Colonic mucosa (tissue), 4 donors: Measurements from ENCODE around the gene SFMBT1. TPM values are rescaled to one million over a fixed set of nuclear protein-coding genes. Genes with fewer than 3 reads are reported as not detected.

Source experiments
- DNase-seq: peaks from one replicate; pipeline ENCODE4 v3.0.0-alpha.2; 2020
- H3K27ac ChIP-seq: fragments of 200-600 bp; one replicate; pipeline ENCODE4 v1.8.0; 2021
- H3K27me3 ChIP-seq: fragments of 200-600 bp; one replicate; pipeline ENCODE4 v1.8.0; 2021
- H3K36me3 ChIP-seq: fragments of 200-600 bp; one replicate; pipeline ENCODE4 v1.8.0; 2021
- H3K4me1 ChIP-seq: fragments of 200-600 bp; one replicate; pipeline ENCODE4 v1.8.0; 2021; ENCODE audit warnings: mild to moderate bottlenecking
- H3K4me3 ChIP-seq: fragments of 200-600 bp; one replicate; pipeline ENCODE4 v1.8.0; 2021
- H3K9ac ChIP-seq, 2 donors: one replicate each; pipeline ENCODE4 v1.7.0; 2013; ENCODE audit warnings: control low read depth in 2 of 2, low read depth in 2 of 2, low read length in 2 of 2
- H3K9me3 ChIP-seq: fragments of 200-600 bp; one replicate; pipeline ENCODE4 v1.8.0; 2021
- CTCF ChIP-seq: fragments of 200-600 bp; IDR thresholded peaks from one replicate; pipeline ENCODE4 v1.8.0; 2022; ENCODE audit warnings: antibody characterized with exemption, mild to moderate bottlenecking
- intact Hi-C: fragments of 100-400 bp; cut with DNase I; formaldehyde crosslinking; loops from one replicate; pipeline ENCODE4 v1.14.1; 2022
- total RNA-seq, 2 donors: library from RNA; stranded (reverse); fragmentation: NEBNext Ultra II Directional in 1 of 2; extraction: Animal tissue kit (Norgen Biotek cat#: 25700) in 1 of 2; gene quantifications; one replicate each; pipeline ENCODE4 v1.2.1, GENCODE V29; 2021
- donor health status: healthy.
- donor health status: DM: no; HTN: no; CAD: no.
- donor health status: DM: no; HTN: no; CAD: no.

The SFMBT1 gene
- total RNA-seq, 2 donors from 2014 or later, result 19.4 to 30.8 TPM

GRCh38 chr3:53073553-53074365, 27.9 kb upstream of the SFMBT1 start:
- no peak overlapping the region for H3K27ac ChIP-seq
- H3K4me1 ChIP-seq, result peaks cover 4% of the 10 kb centered on the region
- H3K9me3 ChIP-seq, result no peaks in the 10 kb centered on the region
- peak overlapping the region; percentile 80 for H3K4me3 ChIP-seq
- no peak for DNase-seq
- TF ChIP-seq CTCF, result no peak
- intact Hi-C loops, result loop anchor here (10.0 kb wide), 2 partner anchors 219 to 329 kb away; no protein-coding TSS in a partner anchor
- no peaks in the 10 kb centered on the region for H3K27me3 ChIP-seq
- H3K36me3 ChIP-seq, result no peaks in the 10 kb centered on the region
- H3K9ac ChIP-seq, result peak overlapping the region in 1 of 2 donors; percentile 87

GRCh38 chr3:53072653-53073552, 27.0 kb upstream of the SFMBT1 start:
- TF ChIP-seq CTCF, result peak; percentile 92
- DNase-seq, result peak; percentile 93
- Histone ChIP-seq H3K9me3 (no peaks in the 10 kb centered on the region), H3K9ac (peak overlapping the region; percentile 72 to 87), H3K4me3 (peak overlapping the region; percentile 80), H3K27me3 (no peaks in the 10 kb centered on the region), H3K36me3 (no peaks in the 10 kb centered on the region), H3K27ac (peak overlapping the region; percentile 50), H3K4me1 (peaks cover 4% of the 10 kb centered on the region)
- intact Hi-C loops, result loop anchor here (10.0 kb wide), 2 partner anchors 218 to 328 kb away; no protein-coding TSS in a partner anchor

- Histone ChIP-seq H3K36me3 (no peaks in the 10 kb centered on the region), H3K9me3 (no peaks in the 10 kb centered on the region), H3K27ac (no peak overlapping the region), H3K4me1 (peaks cover 11% of the 10 kb centered on the region), H3K27me3 (no peaks in the 10 kb centered on the region), H3K9ac (peak overlapping the region in 1 of 2 donors; percentile 46), H3K4me3 (no peak overlapping the region)
- no peak for TF ChIP-seq CTCF
- no peak for DNase-seq
- intact Hi-C loops, result loop anchor here (10.0 kb wide), 2 partner anchors 217 to 327 kb away; no protein-coding TSS in a partner anchor
Measured at GRCh38 chr3:53071882-53072431, 26.1 kb upstream of the SFMBT1 start.

DNA sequence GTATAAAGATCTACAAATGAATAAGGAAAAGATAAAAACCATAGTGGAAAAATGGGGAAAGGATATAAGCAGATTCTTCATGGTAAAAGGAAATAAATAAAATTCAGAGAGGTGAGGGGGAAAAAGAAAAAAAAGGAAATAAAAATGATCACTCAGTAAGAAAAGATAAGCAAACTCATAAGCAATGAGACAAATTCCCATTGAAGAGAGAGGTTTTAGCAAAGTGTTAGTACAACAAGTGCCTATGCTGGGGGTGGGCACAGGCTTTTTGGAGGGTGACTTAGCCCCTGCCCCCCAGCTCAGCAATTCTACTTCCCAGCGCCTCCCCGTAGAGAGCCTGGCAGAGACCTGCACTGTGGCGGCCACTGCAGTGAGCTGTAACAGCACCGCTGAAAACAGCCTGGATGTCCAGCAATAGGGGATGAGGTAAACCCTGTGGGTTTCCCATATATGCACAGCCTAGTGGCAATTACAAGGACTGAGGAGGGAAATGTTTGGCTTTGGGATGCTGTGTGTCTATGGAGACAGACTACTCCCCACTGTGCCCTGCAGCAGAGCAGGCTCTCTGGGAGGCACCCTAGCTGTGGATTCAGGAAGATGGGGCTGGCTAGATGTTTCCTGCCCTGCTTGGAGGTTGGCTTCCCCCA, 23.7 kb upstream of the SFMBT1 start:
- no peak for TF ChIP-seq CTCF
- Histone ChIP-seq H3K9me3 (no peaks in the 10 kb centered on the region), H3K4me3 (no peak overlapping the region), H3K27ac (no peak overlapping the region), H3K27me3 (no peaks in the 10 kb centered on the region), H3K4me1 (peaks cover 11% of the 10 kb centered on the region), H3K36me3 (no peaks in the 10 kb centered on the region), H3K9ac (no peak overlapping the region)
- intact Hi-C loops, result loop anchor here (10.0 kb wide), 2 partner anchors 215 to 325 kb away; no protein-coding TSS in a partner anchor
- no peak for DNase-seq

- no peak overlapping the region for H3K9ac ChIP-seq
- no peaks in the 10 kb centered on the region for H3K36me3 ChIP-seq
- H3K4me1 ChIP-seq, result peaks cover 11% of the 10 kb centered on the region
- no peaks in the 10 kb centered on the region for H3K9me3 ChIP-seq
- no peak overlapping the region for H3K4me3 ChIP-seq
- no peak for DNase-seq
- no peaks in the 10 kb centered on the region for H3K27me3 ChIP-seq
- intact Hi-C loops, result no loop called here
- TF ChIP-seq CTCF, result no peak
- no peak overlapping the region for H3K27ac ChIP-seq
Measured at GRCh38 chr3:53068176-53068575, 22.3 kb upstream of the SFMBT1 start.
